PC-9 (cell line): Measurements from ENCODE around the gene TRABD.

Experiments used
- CTCF ChIP-seq: fragments of 200-600 bp; sonication (generic); conservative IDR thresholded peaks from 2 replicates; pipeline ENCODE4 v1.6.1; 2017; ENCODE audit warnings: mixed run types, antibody characterized with exemption, mild to moderate bottlenecking, moderate library complexity
- EZH2 ChIP-seq: fragments of 200-600 bp; sonication (generic); IDR thresholded peaks from 2 replicates; pipeline ENCODE4 v1.8.0; 2017; ENCODE audit warnings: antibody characterized with exemption, low read depth

- TF ChIP-seq CTCF (peak; percentile 90), EZH2 (no peak)
These were observed 39.1 kb upstream of the TRABD start for GRCh38 chr22:50146439-50147238.
